BE2C (cell line): Measurements from ENCODE around the gene CHAMP1.

Source experiments
- DNase-seq: peaks from one replicate; pipeline ENCODE4 v3.0.0-alpha.2; 2020
- H3K27me3 ChIP-seq: fragments of 250-450 bp; sonication (Bioruptor Pico); 2 replicates; pipeline ENCODE4 v1.5.1; 2020; ENCODE audit warnings: mild to moderate bottlenecking
- H3K36me3 ChIP-seq: fragments of 250-450 bp; sonication (Bioruptor Pico); 2 replicates; pipeline ENCODE4 v1.5.1; 2020; ENCODE audit warnings: mild to moderate bottlenecking
- H3K4me1 ChIP-seq: fragments of 250-450 bp; sonication (Bioruptor Pico); 2 replicates; pipeline ENCODE4 v1.5.1; 2020
- H3K4me3 ChIP-seq: 2 replicates; pipeline ENCODE4 v1.5.1; 2011; ENCODE audit warnings: low read depth, low read length
- H3K9me3 ChIP-seq: fragments of 250-450 bp; sonication (Bioruptor Pico); 2 replicates; pipeline ENCODE4 v1.5.1; 2020
- TF ChIP-seq, protein P1 (sequence below): IDR thresholded peaks from 2 replicates; pipeline ENCODE4 v1.5.1; 2012; ENCODE audit warnings: mild to moderate bottlenecking, low read depth, low read length

The CHAMP1 gene

DNA sequence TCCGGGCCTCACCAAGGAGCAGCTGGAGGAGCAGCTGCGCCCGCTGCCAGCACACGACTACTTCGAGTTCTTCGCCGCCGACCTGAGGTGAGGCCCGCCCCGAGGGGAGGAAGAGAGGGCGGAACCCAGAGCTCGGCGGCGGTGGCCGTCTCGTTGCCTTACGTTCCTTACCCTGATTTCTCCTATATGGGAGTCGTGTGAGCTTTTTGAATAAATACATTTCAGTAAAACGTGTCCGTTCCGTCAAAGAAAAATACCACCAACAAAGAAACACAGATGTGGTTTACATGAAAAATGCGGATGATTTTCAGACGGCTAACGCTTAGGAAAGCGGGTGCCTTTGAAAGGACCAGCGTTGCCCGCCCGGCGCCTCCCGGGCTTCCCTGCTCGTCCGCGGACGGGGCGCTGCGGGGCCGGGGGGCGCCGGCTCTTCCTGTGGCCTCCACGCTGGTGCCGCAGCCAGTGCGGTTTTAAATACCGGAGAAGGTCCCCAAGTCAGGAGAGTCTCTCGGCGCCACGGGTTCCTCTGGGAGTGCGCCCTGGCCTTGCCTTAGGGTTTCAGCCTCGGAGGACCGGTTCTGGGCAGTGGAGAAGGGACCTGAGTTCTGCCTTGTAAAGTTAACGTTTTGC lies 32.1 kb upstream of the CHAMP1 start:
- Histone ChIP-seq H3K36me3 (peaks cover 41% of the 10 kb centered on the region), H3K27me3 (no peaks in the 10 kb centered on the region), H3K4me1 (peaks cover 3% of the 10 kb centered on the region; the same call in 1 of the 2 replicates), H3K4me3 (peak overlapping the region; percentile 84), H3K9me3 (no peaks in the 10 kb centered on the region)
- TF ChIP-seq, protein P1, sequence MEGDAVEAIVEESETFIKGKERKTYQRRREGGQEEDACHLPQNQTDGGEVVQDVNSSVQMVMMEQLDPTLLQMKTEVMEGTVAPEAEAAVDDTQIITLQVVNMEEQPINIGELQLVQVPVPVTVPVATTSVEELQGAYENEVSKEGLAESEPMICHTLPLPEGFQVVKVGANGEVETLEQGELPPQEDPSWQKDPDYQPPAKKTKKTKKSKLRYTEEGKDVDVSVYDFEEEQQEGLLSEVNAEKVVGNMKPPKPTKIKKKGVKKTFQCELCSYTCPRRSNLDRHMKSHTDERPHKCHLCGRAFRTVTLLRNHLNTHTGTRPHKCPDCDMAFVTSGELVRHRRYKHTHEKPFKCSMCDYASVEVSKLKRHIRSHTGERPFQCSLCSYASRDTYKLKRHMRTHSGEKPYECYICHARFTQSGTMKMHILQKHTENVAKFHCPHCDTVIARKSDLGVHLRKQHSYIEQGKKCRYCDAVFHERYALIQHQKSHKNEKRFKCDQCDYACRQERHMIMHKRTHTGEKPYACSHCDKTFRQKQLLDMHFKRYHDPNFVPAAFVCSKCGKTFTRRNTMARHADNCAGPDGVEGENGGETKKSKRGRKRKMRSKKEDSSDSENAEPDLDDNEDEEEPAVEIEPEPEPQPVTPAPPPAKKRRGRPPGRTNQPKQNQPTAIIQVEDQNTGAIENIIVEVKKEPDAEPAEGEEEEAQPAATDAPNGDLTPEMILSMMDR = no peak
- peak; percentile 40 for DNase-seq

DNA sequence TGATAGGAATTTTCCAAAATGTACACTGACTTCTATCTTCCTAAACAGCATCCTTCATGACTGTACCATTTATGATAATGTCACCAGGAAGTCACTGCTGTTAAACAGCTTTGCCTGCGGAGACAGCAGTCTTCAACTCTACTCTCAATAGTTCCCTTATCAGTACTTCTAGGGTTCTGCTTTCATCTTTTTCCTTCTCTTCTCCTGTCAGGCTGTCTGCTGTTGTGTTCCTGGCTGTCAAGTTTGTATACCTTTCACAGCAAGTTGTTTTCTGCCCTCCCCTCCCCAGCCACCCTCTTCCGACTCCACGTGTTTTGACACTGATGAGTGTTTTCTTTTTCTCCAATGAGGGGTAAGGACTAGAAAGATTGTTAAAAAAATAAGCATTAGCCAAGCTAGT lies 30.7 kb upstream of the CHAMP1 start:
- Histone ChIP-seq H3K36me3 (peaks cover 52% of the 10 kb centered on the region), H3K27me3 (no peaks in the 10 kb centered on the region), H3K9me3 (no peaks in the 10 kb centered on the region), H3K4me3 (peak overlapping the region; percentile 84), H3K4me1 (peaks cover 3% of the 10 kb centered on the region; the same call in 1 of the 2 replicates)
- TF ChIP-seq, protein P1 = no peak
- DNase-seq = no peak

DNA sequence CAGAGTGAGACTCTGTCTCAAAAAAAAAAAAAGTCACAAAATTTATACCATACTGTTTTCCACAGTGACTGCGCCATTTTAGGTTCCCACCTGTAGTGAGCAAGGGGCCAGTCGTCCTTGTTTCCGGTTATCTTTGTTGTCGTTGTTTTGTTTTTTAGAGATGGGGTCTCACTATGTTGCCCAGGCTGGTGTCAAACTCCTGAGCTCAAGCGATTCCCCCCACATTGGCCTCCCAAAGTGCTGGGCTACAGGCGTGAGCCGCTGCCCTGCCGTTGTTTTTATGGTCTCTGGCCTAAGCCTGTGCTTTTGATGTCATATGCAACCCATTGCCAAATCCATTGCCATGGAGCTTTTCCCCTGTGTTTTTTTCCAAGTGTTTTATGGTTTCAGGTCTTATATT lies 29.6 kb upstream of the CHAMP1 start:
- Histone ChIP-seq H3K4me1 (peaks cover 3% of the 10 kb centered on the region; the same call in 1 of the 2 replicates), H3K4me3 (no peak overlapping the region), H3K9me3 (no peaks in the 10 kb centered on the region), H3K36me3 (peaks cover 57% of the 10 kb centered on the region), H3K27me3 (no peaks in the 10 kb centered on the region)
- TF ChIP-seq, protein P1 = no peak
- DNase-seq = no peak

DNA sequence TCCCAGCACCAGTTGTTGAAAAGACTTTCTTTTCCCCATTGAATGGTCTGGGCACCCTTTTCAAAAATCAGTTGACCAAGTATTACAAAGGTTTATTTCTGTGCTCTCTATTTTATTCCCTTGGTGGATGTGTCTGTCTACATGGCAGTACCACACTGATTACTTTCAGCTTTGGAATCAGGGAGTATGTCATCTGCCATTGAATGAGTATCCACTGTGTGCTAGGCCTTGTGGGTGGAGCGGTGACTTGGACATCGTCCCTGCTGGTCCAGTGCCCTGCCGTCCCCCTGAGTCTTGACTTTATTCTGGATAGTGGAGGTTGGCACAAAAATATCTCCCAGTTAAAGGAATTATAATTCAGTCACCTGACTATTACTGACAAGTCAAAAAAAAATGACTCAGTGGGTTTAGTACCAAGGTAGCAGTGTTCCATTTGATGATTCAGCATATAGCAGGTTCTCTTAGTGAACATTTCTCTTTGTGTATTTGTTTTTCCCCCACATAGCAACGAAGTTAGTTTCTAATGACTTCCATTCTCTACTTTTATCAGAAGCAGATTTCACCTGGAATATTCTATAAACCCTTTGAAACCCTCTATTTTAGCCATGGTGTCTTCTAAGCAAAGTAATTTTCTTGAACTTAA lies 29.0 kb upstream of the CHAMP1 start:
- no peaks in the 10 kb centered on the region for H3K4me1 ChIP-seq
- no peak for DNase-seq
- peaks cover 63% of the 10 kb centered on the region for H3K36me3 ChIP-seq
- TF ChIP-seq, protein P1 = no peak
- H3K4me3 ChIP-seq = no peak overlapping the region
- no peaks in the 10 kb centered on the region for H3K27me3 ChIP-seq
- no peaks in the 10 kb centered on the region for H3K9me3 ChIP-seq

DNA sequence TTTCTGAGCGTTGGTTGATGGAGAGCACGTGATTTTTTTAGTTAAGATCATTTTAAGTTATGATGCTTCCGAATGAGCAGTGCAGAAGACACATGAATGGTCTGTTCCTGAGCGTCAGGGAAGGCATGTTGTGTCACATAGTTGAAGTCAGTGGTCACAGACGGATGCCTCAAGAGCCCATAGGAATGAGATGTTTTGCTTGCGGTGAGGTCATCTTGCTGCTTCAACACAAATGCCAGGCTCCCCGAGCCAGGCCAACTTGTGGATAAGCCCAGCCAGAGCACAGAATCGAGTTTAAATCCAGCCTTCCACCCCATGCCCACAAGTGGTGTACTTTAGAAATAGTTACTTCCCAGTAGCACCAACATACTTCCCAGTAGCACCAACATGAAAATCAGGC lies 27.5 kb upstream of the CHAMP1 start:
- H3K4me1 ChIP-seq = no peaks in the 10 kb centered on the region
- H3K4me3 ChIP-seq = no peak overlapping the region
- no peaks in the 10 kb centered on the region for H3K9me3 ChIP-seq
- peaks cover 73% of the 10 kb centered on the region for H3K36me3 ChIP-seq
- no peaks in the 10 kb centered on the region for H3K27me3 ChIP-seq
- no peak for DNase-seq
- TF ChIP-seq, protein P1 = no peak

DNA sequence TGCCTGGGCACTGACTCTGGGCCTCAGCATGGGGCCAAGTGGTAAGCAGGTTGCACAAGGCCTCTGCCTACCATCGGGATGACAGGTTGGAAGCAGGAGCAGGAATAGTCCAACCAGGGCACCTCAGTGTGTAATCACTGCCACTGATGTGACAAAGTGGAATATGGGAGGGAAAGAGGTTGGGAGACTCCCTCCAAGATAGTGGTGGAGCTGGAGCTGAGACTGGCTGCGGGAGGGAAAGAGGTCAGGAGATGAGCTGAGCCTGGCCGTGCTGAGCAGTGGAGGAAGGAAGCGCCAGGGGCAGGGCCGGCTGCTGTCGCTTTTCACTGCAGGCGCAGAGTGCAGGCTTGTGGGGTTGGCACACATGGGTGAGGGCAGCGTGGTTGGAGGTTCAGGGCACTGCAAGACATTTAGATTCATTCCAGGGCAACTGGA lies 26.1 kb upstream of the CHAMP1 start:
- TF ChIP-seq, protein P1 = no peak
- Histone ChIP-seq H3K4me1 (no peaks in the 10 kb centered on the region), H3K36me3 (peaks cover 80% of the 10 kb centered on the region), H3K27me3 (no peaks in the 10 kb centered on the region), H3K9me3 (no peaks in the 10 kb centered on the region), H3K4me3 (no peak overlapping the region)
- DNase-seq = no peak
